Measurements from ENCODE around the gene CBR1.

CBR1 gene

GRCh38 chr21:36069713-36070583 lies at the start of gene CBR1:
Gene CBR1, plus strand, starts transcription at chr21:36070024. Its CDS starts 92 bp downstream, at chr21:36070116.
- DNase-seq (ENCODE audit: low spot score) = peak; percentile 98

DNA sequence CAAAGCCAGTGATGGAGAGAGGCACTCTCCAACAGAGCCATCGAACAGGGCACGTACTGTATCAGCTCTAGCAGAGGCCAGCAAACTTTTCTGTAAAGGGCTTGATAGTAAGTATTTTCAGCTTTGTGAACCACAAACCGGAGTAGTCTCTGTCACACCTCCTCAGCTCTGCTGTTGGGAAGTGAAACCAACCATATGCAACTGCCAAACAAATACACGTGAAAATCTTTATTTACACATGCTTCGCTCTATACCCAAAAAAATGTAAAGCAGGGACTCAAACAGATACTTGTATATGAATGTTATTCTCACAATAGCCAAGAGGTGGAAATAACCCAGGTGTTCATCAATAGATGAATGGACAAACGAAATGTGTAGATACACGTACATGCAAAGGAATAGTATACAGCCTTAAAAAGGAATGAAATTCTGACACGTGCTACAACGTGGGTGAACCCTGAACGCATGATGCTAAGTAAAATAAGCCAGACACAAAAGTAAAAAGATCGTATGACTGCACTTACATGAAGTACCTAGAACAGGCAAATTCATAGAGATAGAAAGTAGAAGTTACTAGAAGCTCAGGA lies 48.5 kb upstream of the CBR1 start:
- no peak for DNase-seq (ENCODE audit: low spot score)

- no peak for DNase-seq (ENCODE audit: low spot score)
Measured at GRCh38 chr21:36022427-36023091, 47.3 kb upstream of the CBR1 start.

DNA sequence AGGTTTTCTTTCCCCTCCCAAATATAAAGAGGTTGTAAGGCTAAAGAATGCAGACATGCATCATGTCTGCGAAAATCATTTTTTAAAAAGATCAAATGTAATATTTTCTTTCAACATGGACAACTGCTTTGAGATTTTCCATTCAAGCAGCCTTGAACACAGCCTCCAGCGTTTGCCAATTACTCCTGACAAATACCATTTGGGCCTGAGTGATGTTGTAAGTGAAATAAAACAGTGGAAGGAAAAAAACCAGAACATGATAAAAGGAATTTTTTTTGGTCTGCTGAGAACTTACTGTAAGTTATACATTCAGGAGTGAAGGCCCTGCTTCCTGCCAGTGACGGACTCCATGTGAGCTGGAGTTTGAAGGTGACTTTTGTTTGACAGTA lies 46.7 kb upstream of the CBR1 start:
- DNase-seq (ENCODE audit: low spot score) = no peak

DNA sequence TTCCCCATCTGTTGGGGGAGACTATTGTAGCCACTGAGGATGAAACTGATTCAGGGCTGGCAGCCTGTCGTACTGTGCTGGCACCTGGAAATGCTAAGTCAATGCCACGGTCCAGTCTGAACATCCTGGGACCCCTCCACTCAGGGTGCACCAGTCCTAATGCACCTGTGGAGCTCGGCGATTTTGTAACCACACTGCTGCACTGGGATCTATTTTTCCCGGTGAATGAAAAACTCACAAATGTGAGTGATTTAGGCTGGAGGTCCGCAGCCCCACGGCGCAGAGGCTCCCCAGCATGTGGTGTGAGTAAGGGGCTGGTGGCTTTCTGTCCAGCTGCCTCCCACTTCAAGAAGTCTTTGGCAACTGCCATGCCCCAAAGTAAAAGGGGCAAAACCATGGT lies 45.0 kb upstream of the CBR1 start:
- DNase-seq (ENCODE audit: low spot score) = no peak

- no peak for DNase-seq (ENCODE audit: low spot score)
Measured at GRCh38 chr21:36027347-36027746, 42.5 kb upstream of the CBR1 start.

- peak; percentile 91 for DNase-seq (ENCODE audit: low spot score)
Measured at GRCh38 chr21:36028127-36029069, 41.4 kb upstream of the CBR1 start.

DNA sequence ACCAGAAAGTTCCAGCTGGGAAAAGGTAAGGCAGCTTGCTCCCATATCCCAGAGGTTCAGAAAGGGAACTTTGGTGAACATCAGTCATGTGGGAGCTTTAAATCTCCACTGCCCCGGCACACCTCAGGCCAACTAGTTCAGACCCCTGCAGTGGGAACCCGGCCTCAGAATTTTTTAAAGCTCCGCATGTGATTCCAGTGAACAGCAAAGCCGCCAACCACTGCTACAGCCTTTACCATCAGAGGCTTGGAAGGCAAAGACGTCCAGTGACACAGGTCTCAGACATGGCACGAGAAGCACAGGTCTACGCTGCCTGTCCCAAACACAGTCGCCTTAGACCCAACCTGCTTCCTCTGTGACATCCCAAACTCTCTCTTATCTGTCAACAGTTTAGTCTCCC lies 40.5 kb upstream of the CBR1 start:
- DNase-seq (ENCODE audit: low spot score) = no peak

- no peak for DNase-seq (ENCODE audit: low spot score)
Measured at GRCh38 chr21:36030581-36031189, 39.1 kb upstream of the CBR1 start.

GRCh38 chr21:36032647-36033406 lies 37.0 kb upstream of the CBR1 start:
- DNase-seq (ENCODE audit: low spot score) = no peak

- no peak for DNase-seq (ENCODE audit: low spot score)
Measured at GRCh38 chr21:36034211-36034913, 35.5 kb upstream of the CBR1 start.

- no peak for DNase-seq (ENCODE audit: low spot score)
Measured at GRCh38 chr21:36035381-36035791, 34.4 kb upstream of the CBR1 start.

- no peak for DNase-seq (ENCODE audit: low spot score)
Measured at GRCh38 chr21:36038701-36039497, 30.9 kb upstream of the CBR1 start.

DNA sequence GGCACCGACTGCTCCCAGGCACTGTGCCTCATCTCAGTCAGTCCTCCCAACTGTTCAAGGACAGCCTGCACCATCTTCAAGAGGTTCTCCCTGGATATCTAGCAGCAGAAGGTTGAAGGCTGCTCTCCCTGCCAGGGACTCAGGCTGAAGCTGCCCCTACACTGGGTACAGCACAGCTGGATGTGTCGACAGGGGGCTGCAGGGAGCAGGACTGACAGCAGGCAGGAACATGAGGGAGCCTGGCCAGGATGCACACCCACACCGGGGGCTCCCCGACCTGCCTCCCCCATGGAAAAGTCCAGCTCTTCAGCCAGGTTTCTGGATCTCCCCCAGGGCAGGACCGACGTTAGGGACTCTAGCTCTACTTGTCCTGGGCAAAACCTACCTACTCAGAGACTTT lies 30.0 kb upstream of the CBR1 start:
- no peak for DNase-seq (ENCODE audit: low spot score)

DNA sequence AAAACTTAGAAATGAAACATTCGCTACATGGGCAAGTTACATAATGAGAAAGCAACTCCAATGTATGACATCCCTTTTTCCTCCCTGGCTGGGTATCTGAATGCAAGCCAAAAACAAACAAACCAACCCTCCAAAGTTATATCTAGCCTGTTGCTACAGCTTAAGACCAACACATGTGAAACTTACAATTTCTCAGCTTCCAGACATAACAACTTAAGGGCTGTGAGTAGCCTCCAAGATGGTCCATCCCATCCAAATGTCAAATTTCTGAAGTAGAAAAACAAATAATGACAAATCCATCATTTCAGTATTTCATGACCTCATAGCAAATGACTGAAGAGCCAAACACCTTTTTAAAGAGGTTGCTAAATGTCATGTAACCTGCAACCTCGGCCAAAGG lies 29.4 kb upstream of the CBR1 start:
- DNase-seq (ENCODE audit: low spot score) = no peak

DNA sequence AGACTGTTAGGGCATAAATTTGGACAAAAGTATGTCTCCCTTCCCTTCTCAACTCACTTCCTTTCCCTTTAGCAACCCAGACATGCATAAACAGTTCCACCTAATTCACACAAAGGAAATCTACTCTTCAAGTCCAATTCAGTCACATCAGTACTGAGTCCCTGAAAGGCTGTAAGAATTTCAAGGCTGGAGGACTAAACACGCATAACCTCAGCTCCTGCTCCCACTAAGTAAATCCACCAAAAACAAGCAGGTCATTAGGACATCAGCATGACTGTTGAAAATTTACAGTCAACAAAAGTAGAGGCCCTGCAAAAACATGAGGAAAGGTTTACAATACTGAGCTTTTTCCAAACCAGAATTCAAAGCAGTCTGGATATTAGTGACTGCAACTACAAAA lies 27.9 kb upstream of the CBR1 start:
- no peak for DNase-seq (ENCODE audit: low spot score)

DNA sequence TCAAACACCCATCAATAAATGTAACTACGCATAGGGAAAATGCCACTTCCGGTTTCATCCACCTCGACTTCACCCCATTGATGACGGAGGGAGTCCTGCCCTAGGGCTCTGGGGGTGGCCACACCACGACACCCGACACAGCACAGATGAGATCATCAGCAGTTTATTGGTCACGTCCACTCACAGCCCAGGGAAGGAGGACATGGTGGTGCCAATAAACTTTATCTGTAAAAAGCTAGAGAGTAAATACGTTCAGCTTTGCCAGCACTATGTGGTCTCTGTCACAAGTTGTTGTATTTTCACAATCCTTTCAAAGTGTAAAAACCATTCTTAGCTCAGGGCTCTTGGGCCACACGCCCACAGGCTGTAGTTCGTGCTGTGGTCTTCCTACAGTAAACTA lies 25.8 kb upstream of the CBR1 start:
- no peak for DNase-seq (ENCODE audit: low spot score)

DNA sequence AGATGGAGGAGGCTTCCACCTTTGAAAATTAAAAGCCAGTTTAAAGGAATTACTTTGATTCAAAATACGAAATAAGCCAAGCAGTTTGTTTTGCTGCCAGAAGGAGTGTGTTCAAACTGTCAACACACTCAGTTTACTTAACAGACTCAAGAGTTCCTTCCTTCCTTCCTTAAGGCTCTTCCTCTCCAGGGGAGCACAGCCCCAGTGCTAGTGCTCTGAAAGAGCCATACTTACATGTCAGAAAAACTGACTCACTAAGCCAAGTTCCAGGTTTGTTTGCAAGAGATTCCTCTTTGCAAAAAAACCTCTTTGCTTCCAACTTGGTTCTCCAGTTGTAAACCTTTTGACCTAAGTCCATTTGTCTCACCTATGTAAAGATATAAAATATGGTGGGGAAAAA lies 23.8 kb upstream of the CBR1 start:
- no peak for DNase-seq (ENCODE audit: low spot score)

DNA sequence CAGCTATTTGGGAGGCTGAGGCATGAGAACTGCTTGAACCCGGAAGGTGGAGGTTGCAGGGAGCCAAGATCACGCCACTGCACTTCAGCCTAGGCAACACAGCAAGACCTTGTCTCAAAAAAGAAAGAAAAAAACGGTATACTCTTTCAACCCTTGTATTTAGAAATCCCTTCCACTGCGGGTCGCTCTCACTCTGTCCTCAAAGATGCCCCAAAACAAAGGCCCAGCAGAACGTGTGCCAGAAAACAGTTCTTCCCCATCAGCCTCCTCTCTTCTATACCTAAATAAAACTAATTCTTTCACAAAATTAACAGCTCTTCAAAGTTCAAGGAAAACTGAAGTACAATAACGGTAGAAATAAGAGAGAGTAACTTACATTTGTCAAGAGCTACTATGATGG lies 22.7 kb upstream of the CBR1 start:
- peak; percentile 40 for DNase-seq (ENCODE audit: low spot score)
